ENCODE measurements around the gene RIMKLB. TPM values are rescaled to one million over a fixed set of nuclear protein-coding genes. Genes with fewer than 3 reads are reported as not detected.
A peak's percentile ranks its signal among the peaks of the same experiment; 100 is the strongest.

The RIMKLB gene
- total RNA-seq = 1 to 10 TPM; 2.5 to 3.1 TPM

- Mint-ChIP-seq H3K27me3 (ENCODE audit: low read depth) (peaks cover 22% of the 10 kb centered on the region), H3K9me3 (no peaks in the 10 kb centered on the region), H3K27ac (peak within 1 kb of the TSS; percentile 77), H3K4me1 (ENCODE audit: low read depth) (peaks cover 24% of the 10 kb centered on the region), H3K36me3 (ENCODE audit: insufficient read depth in 2 of 2) (peaks cover 0 to 2% of the 10 kb centered on the region in 2 donors), H3K4me3 (peak within 1 kb of the TSS; percentile 92 to 97)
- ATAC-seq (replicated peaks in 1 of 2) (peak; percentile 88 to 91), DNase-seq (peak; percentile 76)
Measured at GRCh38 chr12:8697476-8698131, at the start of gene RIMKLB. Gene RIMKLB, plus strand, starts transcription at chr12:8697991. Its CDS starts 15,876 bp downstream, at chr12:8713867.

GRCh38 chr12:8648576-8649205 lies 49.1 kb upstream of the RIMKLB start:
- H3K9me3 Mint-ChIP-seq = no peaks in the 10 kb centered on the region
- peaks cover 56% of the 10 kb centered on the region for H3K27me3 Mint-ChIP-seq (ENCODE audit: low read depth)
- peak overlapping the region; percentile 25 for H3K27ac Mint-ChIP-seq
- DNase-seq = peak; percentile 87 to 90
- peaks cover 0 to under 1% of the 10 kb centered on the region in 2 donors for H3K36me3 Mint-ChIP-seq (ENCODE audit: insufficient read depth in 2 of 2)
- peaks cover 46% of the 10 kb centered on the region for H3K4me1 Mint-ChIP-seq (ENCODE audit: low read depth)
- peak; percentile 88 for ATAC-seq (replicated peaks in 1 of 2)
- peak overlapping the region in 1 of 2 donors; percentile 31 for H3K4me3 Mint-ChIP-seq

DNA sequence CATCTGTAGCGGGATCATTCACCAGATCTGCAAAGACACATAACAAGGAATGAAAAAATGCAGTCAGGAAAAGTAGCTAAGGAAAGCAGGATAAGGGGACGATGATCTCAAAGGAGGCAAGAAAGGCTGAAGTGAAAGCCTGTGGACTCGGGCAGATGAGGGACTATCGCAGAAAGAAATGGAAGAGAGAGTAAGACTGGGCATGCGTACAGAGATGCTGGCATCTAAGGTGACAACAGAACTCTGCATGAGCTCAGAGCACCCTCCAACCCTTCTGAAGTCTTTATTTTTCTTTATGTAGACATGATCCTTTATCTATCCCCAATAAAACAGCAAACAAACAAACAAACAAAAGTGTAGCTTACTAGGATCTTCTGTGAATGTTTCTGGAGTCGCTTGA lies 42.4 kb upstream of the RIMKLB start:
- no peak overlapping the region for H3K27ac Mint-ChIP-seq
- DNase-seq = no peak
- no peak for ATAC-seq (replicated peaks in 1 of 2)
- H3K4me1 Mint-ChIP-seq (ENCODE audit: low read depth) = no peaks in the 10 kb centered on the region
- H3K9me3 Mint-ChIP-seq = no peaks in the 10 kb centered on the region
- H3K27me3 Mint-ChIP-seq (ENCODE audit: low read depth) = peaks cover 46% of the 10 kb centered on the region
- H3K36me3 Mint-ChIP-seq (ENCODE audit: insufficient read depth in 2 of 2) = no peaks in the 10 kb centered on the region
- no peak overlapping the region for H3K4me3 Mint-ChIP-seq

DNA sequence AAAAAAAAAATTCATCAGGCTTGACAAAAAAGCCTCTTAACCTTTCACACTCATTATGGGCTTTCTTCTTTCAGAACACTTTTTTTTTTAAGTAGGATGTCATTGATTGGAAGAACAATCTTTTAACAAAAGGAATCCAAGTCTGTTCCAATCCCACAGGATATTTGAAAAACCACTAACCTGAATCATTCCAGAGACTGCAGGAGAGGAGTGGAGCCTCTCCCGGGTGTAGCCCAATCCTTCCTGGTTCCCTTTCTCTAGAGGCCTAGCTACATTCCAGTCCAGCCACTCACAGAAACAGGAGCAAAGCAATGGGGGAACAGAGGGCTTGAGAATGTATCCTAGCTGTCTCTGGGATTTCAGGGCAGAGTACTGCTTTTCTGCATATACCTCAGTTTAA lies 39.4 kb upstream of the RIMKLB start:
- ATAC-seq (replicated peaks in 1 of 2) (no peak), DNase-seq (no peak)
- H3K27me3 Mint-ChIP-seq (ENCODE audit: low read depth) = peaks cover 23% of the 10 kb centered on the region
- no peaks in the 10 kb centered on the region for H3K9me3 Mint-ChIP-seq
- no peaks in the 10 kb centered on the region for H3K36me3 Mint-ChIP-seq (ENCODE audit: insufficient read depth in 2 of 2)
- H3K4me1 Mint-ChIP-seq (ENCODE audit: low read depth) = no peaks in the 10 kb centered on the region
- no peak overlapping the region for H3K4me3 Mint-ChIP-seq
- no peak overlapping the region for H3K27ac Mint-ChIP-seq

DNA sequence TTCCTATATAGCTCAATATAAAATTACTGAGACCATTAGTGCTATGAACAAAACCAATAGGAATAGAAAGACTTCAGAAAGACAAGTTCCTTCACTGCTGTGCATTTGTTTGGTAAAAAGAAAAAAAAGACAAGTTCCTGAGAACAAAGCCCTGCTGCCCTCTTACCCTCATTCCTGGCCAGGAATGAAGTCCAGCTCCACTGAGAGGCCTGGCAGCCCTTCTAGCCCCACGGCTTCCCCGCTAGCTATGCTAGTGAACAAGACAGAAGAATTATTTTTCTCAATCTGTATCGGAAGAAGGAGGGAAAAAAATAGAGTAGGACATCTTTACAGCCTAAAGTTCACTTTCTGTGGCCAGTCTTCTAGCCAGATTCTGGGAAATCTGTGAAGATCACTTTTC lies 36.8 kb upstream of the RIMKLB start:
- H3K4me1 Mint-ChIP-seq (ENCODE audit: low read depth) = no peaks in the 10 kb centered on the region
- H3K36me3 Mint-ChIP-seq (ENCODE audit: insufficient read depth in 2 of 2) = no peaks in the 10 kb centered on the region
- ATAC-seq (replicated peaks in 1 of 2) = no peak
- no peak overlapping the region for H3K27ac Mint-ChIP-seq
- no peaks in the 10 kb centered on the region for H3K9me3 Mint-ChIP-seq
- peaks cover 8% of the 10 kb centered on the region for H3K27me3 Mint-ChIP-seq (ENCODE audit: low read depth)
- no peak for DNase-seq
- H3K4me3 Mint-ChIP-seq = no peak overlapping the region

GRCh38 chr12:8661751-8662150 lies 36.0 kb upstream of the RIMKLB start:
- H3K27me3 Mint-ChIP-seq (ENCODE audit: low read depth) = peaks cover 8% of the 10 kb centered on the region
- no peaks in the 10 kb centered on the region for H3K4me1 Mint-ChIP-seq (ENCODE audit: low read depth)
- H3K9me3 Mint-ChIP-seq = no peaks in the 10 kb centered on the region
- H3K4me3 Mint-ChIP-seq = no peak overlapping the region
- H3K27ac Mint-ChIP-seq = no peak overlapping the region
- H3K36me3 Mint-ChIP-seq (ENCODE audit: insufficient read depth in 2 of 2) = no peaks in the 10 kb centered on the region
- DNase-seq (no peak), ATAC-seq (replicated peaks in 1 of 2) (no peak)

DNA sequence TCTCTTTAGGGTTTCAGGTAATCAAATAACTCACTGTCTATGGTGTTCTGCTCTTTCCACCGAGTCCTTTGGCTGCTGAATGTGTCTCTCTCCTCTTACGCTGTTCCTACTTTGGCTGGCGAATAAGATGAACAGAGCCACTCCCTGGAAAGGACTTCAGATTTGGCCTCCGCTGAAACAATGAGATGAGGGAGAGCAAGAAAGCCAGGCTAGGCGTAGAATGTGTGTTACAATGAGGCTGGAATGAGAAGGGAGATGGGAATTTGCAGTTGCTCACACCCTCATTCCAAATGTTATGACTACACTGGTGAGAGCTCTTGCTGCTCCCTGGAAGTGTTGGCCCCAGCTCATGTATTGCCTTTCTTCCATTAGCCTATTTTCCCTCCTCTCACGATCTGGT lies 35.2 kb upstream of the RIMKLB start, which contains the start of gene MFAP5:
TSS of gene MFAP5 (minus strand) at position 234 of the 400 bp plus-strand sequence. CDS start 722 bp downstream, outside the sequence.
- Mint-ChIP-seq H3K27ac (no peak within 1 kb of the TSS), H3K9me3 (no peaks in the 10 kb centered on the region), H3K4me3 (no peak within 1 kb of the TSS), H3K27me3 (ENCODE audit: low read depth) (peaks cover 8% of the 10 kb centered on the region), H3K36me3 (ENCODE audit: insufficient read depth in 2 of 2) (no peaks in the 10 kb centered on the region), H3K4me1 (ENCODE audit: low read depth) (no peaks in the 10 kb centered on the region)
- ATAC-seq (replicated peaks in 1 of 2) (no peak), DNase-seq (no peak)

GRCh38 chr12:8664228-8664913 lies 33.4 kb upstream of the RIMKLB start:
- Mint-ChIP-seq H3K27ac (no peak overlapping the region), H3K4me1 (ENCODE audit: low read depth) (no peaks in the 10 kb centered on the region), H3K9me3 (no peaks in the 10 kb centered on the region), H3K36me3 (ENCODE audit: insufficient read depth in 2 of 2) (no peaks in the 10 kb centered on the region), H3K27me3 (ENCODE audit: low read depth) (peaks cover 8% of the 10 kb centered on the region), H3K4me3 (no peak overlapping the region)
- ATAC-seq (replicated peaks in 1 of 2) = no peak
- no peak for DNase-seq

DNA sequence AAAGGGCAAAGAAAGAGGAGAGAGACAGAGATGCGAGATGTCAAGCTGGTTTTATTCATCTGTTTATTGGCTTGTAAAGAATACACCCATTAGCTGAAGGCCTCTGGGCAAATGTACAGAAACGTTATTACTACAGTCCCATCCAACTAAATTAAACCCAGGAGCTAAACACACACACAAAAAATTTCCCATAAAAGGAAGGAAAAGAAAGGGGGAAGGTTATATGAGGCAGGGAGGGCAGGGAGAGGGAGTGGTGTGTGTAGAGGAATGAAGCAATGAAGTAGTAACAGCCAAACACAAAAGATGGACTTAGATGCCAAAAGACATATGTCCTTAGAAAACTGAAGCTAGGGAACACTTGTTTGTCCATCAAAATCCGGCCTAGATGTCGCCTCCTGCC lies 32.0 kb upstream of the RIMKLB start:
- no peaks in the 10 kb centered on the region for H3K4me1 Mint-ChIP-seq (ENCODE audit: low read depth)
- ATAC-seq (replicated peaks in 1 of 2) (no peak), DNase-seq (no peak)
- no peak overlapping the region for H3K27ac Mint-ChIP-seq
- H3K36me3 Mint-ChIP-seq (ENCODE audit: insufficient read depth in 2 of 2) = no peaks in the 10 kb centered on the region
- H3K27me3 Mint-ChIP-seq (ENCODE audit: low read depth) = peaks cover 8% of the 10 kb centered on the region
- H3K9me3 Mint-ChIP-seq = no peaks in the 10 kb centered on the region
- H3K4me3 Mint-ChIP-seq = no peak overlapping the region

- Mint-ChIP-seq H3K36me3 (ENCODE audit: insufficient read depth in 2 of 2) (no peaks in the 10 kb centered on the region), H3K4me1 (ENCODE audit: low read depth) (no peaks in the 10 kb centered on the region), H3K9me3 (no peaks in the 10 kb centered on the region), H3K27ac (no peak overlapping the region), H3K4me3 (no peak overlapping the region), H3K27me3 (ENCODE audit: low read depth) (peaks cover 8% of the 10 kb centered on the region)
- DNase-seq (no peak), ATAC-seq (replicated peaks in 1 of 2) (no peak)
Measured at GRCh38 chr12:8667270-8667669, 30.5 kb upstream of the RIMKLB start.

- H3K4me1 Mint-ChIP-seq (ENCODE audit: low read depth) = no peaks in the 10 kb centered on the region
- H3K27me3 Mint-ChIP-seq (ENCODE audit: low read depth) = peaks cover 8% of the 10 kb centered on the region
- no peak overlapping the region for H3K4me3 Mint-ChIP-seq
- no peak for DNase-seq
- H3K36me3 Mint-ChIP-seq (ENCODE audit: insufficient read depth in 2 of 2) = no peaks in the 10 kb centered on the region
- H3K27ac Mint-ChIP-seq = no peak overlapping the region
- H3K9me3 Mint-ChIP-seq = no peaks in the 10 kb centered on the region
- ATAC-seq (replicated peaks in 1 of 2) = no peak
Measured at GRCh38 chr12:8668441-8668840, 29.4 kb upstream of the RIMKLB start.

DNA sequence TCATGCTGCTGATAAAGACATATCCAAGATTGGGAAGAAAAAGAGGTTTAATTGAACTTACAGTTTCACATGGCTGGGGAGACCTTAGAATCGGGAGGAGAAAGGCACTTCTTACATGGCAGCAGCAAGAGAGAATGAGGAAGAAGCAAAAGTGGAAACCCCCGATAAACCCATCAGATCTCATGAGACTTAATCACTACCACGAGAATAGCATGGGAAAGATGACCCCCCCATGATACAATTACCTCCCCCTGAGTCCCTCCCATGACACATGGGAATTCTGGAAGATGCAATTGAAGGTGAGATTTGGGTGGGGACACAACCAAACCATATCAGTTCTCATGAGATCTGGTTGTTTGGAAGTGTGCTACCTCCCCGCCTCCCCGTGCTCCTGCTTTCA lies 25.4 kb upstream of the RIMKLB start:
- H3K4me3 Mint-ChIP-seq = no peak overlapping the region
- H3K27me3 Mint-ChIP-seq (ENCODE audit: low read depth) = no peaks in the 10 kb centered on the region
- DNase-seq = no peak
- H3K27ac Mint-ChIP-seq = no peak overlapping the region
- ATAC-seq (replicated peaks in 1 of 2) = no peak
- no peaks in the 10 kb centered on the region for H3K36me3 Mint-ChIP-seq (ENCODE audit: insufficient read depth in 2 of 2)
- H3K4me1 Mint-ChIP-seq (ENCODE audit: low read depth) = peaks cover 8% of the 10 kb centered on the region
- H3K9me3 Mint-ChIP-seq = no peaks in the 10 kb centered on the region

- DNase-seq (no peak), ATAC-seq (replicated peaks in 1 of 2) (no peak)
- H3K4me1 Mint-ChIP-seq (ENCODE audit: low read depth) = peaks cover 8% of the 10 kb centered on the region
- no peak overlapping the region for H3K27ac Mint-ChIP-seq
- no peaks in the 10 kb centered on the region for H3K36me3 Mint-ChIP-seq (ENCODE audit: insufficient read depth in 2 of 2)
- no peaks in the 10 kb centered on the region for H3K9me3 Mint-ChIP-seq
- H3K27me3 Mint-ChIP-seq (ENCODE audit: low read depth) = no peaks in the 10 kb centered on the region
- no peak overlapping the region for H3K4me3 Mint-ChIP-seq
Measured at GRCh38 chr12:8675591-8676036, 22.2 kb upstream of the RIMKLB start.
